Cardiac fibroblast (primary cell): Measurements from ENCODE around the gene SIRT6.
A peak's percentile ranks its signal among the peaks of the same experiment; 100 is the strongest.
"Not testable (repeated sequence)": the region's sequence is repeated elsewhere in the genome, so short reads cannot be mapped to it uniquely, and the experiment has no call there.

Experiments used
- DNase-seq, 2 donors: peaks; one replicate each; pipeline versions ENCODE4 v3.0.0 to v3.0.0-alpha.2; 2010; ENCODE audit warnings: low read depth in 2 of 2
- H3K4me3 ChIP-seq, 2 donors: replicated peaks in 1 of 2; 1 replicate in 1 of 2; 2 replicates in 1 of 2; pipeline ENCODE4 v1.5.1; 2011; ENCODE audit warnings: low read depth in 2 of 2, low read length in 2 of 2, mild to moderate bottlenecking in 2 of 2, moderate library complexity in 1 of 2
- TF ChIP-seq, protein P1 (sequence below): IDR thresholded peaks from one replicate; pipeline ENCODE4 v1.5.1; 2011; ENCODE audit warnings: low read depth, mild to moderate bottlenecking, low read length, inconsistent platforms

SIRT6 gene

DNA sequence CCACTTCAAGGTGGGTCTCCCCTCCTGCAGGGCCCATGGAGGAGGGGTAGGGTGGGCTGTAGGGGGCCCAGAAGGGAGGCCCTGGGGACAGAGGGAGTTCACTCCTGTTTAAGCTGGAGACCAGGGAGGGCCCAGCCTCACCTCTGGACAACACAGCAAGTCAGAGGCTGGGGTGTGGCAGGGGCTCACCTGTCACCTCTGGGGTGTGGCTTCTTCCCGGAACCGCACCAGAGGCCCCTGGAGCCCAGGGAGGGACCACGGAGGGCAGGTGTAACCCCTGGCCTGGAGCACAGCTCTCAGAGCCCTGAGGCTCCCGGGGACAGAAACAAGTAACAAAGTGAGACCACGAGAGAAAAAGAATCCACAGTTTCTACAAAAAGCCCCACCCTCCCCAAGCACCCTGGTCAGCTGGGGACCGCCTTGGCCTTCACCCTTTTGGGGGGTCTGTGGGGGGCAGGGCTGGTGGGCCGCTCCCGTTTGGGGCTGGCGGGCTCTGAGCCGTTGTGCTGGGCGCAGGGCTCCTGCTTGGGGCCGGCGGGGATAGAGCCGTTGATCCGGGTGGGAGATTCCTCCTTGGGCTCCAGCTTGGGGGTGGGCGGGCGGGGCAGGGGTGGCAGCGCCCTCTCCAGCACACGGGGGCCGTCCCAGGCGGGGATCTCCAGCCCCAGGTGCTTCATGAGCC, 8.0 kb downstream of the SIRT6 start:
- DNase-seq: no peak
- no peak overlapping the region for H3K4me3 ChIP-seq
- TF ChIP-seq, protein P1, sequence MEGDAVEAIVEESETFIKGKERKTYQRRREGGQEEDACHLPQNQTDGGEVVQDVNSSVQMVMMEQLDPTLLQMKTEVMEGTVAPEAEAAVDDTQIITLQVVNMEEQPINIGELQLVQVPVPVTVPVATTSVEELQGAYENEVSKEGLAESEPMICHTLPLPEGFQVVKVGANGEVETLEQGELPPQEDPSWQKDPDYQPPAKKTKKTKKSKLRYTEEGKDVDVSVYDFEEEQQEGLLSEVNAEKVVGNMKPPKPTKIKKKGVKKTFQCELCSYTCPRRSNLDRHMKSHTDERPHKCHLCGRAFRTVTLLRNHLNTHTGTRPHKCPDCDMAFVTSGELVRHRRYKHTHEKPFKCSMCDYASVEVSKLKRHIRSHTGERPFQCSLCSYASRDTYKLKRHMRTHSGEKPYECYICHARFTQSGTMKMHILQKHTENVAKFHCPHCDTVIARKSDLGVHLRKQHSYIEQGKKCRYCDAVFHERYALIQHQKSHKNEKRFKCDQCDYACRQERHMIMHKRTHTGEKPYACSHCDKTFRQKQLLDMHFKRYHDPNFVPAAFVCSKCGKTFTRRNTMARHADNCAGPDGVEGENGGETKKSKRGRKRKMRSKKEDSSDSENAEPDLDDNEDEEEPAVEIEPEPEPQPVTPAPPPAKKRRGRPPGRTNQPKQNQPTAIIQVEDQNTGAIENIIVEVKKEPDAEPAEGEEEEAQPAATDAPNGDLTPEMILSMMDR: no peak

DNA sequence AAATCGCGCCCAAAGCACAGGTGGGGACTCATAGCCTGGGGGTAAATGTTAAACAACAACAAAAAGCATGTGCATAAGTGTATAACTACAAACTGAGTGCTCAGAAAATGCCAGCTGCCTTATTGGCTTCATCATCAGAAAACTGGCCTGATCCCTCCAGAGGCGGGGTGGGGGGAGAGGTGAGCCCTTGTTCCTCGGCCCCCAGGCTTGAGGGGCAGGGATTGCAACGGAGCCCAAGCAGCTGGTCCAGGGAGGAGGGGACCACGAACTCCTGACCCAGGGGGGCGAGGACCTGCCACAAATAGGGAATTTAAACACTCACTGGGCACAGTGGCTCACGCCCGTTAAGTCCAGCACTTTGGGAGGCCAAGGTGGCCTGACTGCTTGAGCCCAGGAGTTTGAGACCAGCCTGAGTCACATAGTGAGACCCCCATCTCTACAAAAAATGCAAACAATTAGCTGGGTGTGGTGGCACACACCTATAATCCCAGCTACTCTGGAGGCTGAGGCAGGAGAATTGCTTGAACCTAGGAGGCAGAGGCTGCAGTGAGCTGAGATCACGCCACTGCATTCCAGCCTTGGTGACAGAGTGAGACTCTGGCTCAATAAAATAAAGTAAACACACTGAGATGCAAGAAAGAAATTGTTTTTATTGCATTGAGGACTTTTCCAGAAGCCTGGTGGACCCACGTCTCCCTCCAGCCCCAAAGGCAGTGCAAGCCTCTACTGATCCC, 8.7 kb downstream of the SIRT6 start:
- DNase-seq: no peak
- TF ChIP-seq, protein P1: no peak
- H3K4me3 ChIP-seq: no peak overlapping the region

DNA sequence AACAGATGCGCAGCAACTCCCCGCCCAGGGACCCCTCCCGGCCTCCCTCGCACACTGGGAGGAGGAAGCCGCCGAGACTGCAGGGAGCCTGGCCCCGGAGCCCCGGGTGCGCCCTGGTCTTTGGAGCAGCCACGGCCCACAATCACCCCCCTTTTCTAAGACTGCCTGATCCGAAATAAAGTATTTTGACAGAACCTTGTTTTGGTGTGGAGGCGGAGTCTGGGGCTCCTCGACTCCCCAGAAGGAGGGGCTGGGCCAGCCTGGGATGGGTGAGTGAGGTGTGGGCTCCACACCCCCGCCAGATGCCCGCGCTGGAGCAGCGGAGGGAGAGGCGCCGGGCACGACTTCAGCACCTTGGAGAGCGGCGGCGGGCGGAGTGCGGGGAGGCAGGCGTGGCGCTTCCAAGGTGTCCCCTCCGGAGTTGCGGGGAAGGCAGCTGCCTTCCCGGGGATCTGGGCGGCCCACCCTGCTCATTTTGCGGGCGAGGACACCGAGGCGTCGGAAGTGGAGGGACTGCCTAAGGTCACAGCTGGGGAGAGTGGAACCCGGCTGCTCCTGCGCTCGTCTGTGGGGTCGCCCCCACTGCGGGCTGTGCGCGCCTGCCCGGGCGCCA, 9.4 kb downstream of the SIRT6 start:
- H3K4me3 ChIP-seq: no peak overlapping the region
- DNase-seq: peak; percentile 42 to 46
- TF ChIP-seq, protein P1: no peak

GRCh38 chr19:4171676-4172075, 10.7 kb downstream of the SIRT6 start:
- DNase-seq: no peak
- H3K4me3 ChIP-seq: no peak overlapping the region
- TF ChIP-seq, protein P1: no peak

DNA sequence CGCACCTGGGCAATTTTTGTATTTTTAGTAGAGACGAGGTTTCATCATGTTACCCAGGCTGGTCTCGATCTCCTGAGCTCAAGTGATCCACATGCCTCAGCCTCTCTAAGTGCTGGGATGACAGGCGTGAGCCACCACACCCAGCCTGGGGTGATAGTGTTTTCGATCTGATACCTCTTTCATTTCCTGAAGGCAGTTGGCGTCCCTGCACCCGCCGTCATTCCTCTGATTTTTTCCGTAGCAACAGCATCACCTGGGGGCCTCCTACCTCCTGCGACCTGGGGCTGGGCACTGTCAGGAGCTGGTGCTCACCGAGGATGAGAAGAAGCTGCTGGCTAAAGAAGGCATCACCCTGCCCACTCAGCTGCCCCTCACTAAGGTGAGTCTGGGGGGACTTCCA, 18.1 kb downstream of the SIRT6 start:
- TF ChIP-seq, protein P1: no peak

DNA sequence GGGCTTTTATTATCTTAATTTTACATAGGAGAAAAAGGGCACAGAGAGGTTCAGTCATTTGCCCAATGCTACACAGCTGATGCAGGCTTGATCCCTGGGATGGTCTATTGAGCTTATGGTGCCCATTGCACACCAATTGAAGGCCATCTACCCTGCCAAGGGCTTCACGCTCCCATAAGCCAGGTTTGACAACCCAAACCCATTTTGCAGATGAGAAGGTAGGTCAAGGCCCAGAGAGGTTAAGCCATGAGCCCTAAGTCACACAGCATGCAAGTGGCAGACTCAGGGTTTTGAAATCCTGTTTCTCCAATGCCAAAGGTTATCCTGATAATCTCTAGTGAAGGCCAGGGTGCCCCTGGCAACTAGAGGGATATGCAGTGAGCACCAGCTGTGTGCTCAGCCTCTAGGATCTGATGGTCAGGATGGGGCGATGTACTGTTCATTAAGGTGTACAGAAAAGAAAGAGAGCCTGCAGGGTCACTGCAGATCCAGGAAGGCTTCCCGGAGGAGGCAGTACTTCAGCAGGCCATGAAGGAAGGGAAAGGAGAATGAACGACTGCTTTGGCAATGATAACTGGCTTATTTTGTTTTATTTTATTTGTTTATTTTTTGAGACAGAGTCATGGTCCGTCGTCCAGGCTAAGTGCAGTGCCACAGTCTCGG, 20.8 kb downstream of the SIRT6 start:
- DNase-seq: no peak
- H3K4me3 ChIP-seq: no peak overlapping the region
- TF ChIP-seq, protein P1: no peak

More for the DNA sequence above, 18.1 kb downstream of the SIRT6 start:
- no peak for DNase-seq
- no peak overlapping the region for H3K4me3 ChIP-seq

DNA sequence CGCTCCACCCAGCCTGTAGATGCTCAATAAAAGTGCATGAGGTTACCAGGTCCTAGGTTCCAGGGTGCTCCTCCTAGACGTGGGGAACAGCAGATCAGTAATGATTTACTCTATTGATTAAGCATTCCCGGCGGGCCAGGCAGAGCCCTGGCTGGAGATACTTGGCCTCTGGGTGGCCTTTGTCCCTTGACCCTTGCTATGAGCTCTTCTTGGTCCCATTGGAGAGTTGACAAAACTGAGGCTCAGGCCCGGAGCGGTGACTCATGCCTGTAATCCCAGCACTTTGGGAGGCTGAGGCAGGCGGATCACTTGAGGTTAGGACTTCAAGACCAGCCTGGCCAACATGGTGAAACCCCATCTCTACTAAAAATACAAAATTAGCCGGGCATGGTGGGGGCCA, 24.4 kb downstream of the SIRT6 start:
- DNase-seq, H3K4me3 ChIP-seq: not testable (repeated sequence)
